ENCODE data around the gene AK3. TPM values are rescaled to one million over a fixed set of nuclear protein-coding genes. Genes with fewer than 3 reads are reported as not detected.
"Not testable (repeated sequence)": the region's sequence is repeated elsewhere in the genome, so short reads cannot be mapped to it uniquely, and the experiment has no call there.

Gene AK3
- total RNA-seq, 2 donors from 2014 or later, result 28.5 to 31.2 TPM

DNA sequence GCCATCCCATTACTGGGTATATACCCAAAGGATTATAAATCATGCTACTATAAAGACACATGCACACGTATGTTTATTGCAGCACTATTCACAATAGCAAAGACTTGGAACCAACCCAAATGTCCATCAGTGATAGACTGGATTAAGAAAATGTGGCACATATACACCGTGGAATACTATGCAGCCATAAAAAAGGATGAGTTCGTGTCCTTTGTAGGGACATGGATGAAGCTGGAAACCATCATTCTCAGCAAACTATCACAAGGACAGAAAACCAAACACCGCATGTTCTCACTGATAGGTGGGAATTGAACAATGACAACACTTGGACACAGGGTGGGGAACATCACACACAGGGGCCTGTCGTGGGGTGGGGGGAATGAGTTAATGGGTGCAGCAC is 80.3 kb downstream of the AK3 start:
- not testable (repeated sequence) for H3K9me3 Mint-ChIP-seq; H3K36me3 Mint-ChIP-seq (ENCODE audit: low read depth); H3K27me3 Mint-ChIP-seq; H3K27ac Mint-ChIP-seq; ATAC-seq (replicated peaks); H3K4me3 Mint-ChIP-seq
- H3K4me1 Mint-ChIP-seq, result peaks cover 23% of the 10 kb centered on the region

Other genes with a start within 250 kb of the AK3 start
- gene PLPP6, start 78.9 kb downstream of the AK3 start, total RNA-seq, result 1 to 10 TPM; 2.8 to 3.8 TPM
- 1 to 10 TPM in 1 of 2 donors, under 1 TPM in 1; 0.84 to 1.6 TPM for gene SPATA6L, start 74.7 kb downstream of the AK3 start, total RNA-seq
- 10 to 100 TPM in 1 of 2 donors, 1 to 10 TPM in 1; 9.3 to 11.0 TPM for gene CDC37L1, start 61.6 kb downstream of the AK3 start, total RNA-seq
- 10 to 100 TPM; 18.9 to 38.2 TPM for gene RCL1, start 51.7 kb upstream of the AK3 start, total RNA-seq
- gene JAK2, start 244.1 kb upstream of the AK3 start, total RNA-seq, result 10 to 100 TPM; 17.3 to 24.6 TPM